Measurements from ENCODE around the gene HRH1.
"Not testable (repeated sequence)": the region's sequence is repeated elsewhere in the genome, so short reads cannot be mapped to it uniquely, and the experiment has no call there.

Gene HRH1

DNA sequence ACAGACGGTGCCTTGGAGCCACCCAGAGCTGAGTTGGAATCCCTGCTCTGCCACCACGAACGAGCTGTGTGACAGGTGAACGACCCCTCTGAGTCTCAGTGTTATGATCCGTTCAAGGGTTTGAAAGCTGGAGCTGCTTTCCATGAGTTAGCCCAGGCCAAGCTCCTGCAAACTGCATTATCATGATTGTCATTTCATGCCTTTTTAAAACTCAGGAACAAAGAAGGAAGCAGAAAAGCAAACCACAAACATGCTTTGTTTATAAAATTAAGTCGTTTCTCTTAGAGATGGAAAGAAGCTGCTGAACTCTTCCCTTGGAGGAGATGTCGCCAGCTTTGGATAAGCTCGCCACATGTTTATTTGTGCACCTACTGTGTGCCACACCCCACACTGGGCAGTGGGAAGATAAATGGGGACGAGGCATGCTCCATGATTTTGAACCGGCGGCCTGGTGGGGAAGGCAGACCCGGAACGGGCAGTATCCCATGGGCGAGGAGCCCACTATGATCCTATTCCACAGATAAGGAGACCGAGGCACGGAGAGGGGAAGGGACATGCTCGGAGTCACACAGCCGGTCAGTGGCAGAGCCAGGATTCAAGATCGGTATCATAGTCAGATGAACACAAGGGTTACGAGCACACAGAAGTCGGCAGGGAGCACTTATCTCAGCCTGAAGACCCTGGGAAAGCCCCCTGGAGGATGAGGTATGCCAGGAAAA, 15.9 kb downstream of the HRH1 start:
- no peak for DNase-seq (ENCODE audit: low spot score)

DNA sequence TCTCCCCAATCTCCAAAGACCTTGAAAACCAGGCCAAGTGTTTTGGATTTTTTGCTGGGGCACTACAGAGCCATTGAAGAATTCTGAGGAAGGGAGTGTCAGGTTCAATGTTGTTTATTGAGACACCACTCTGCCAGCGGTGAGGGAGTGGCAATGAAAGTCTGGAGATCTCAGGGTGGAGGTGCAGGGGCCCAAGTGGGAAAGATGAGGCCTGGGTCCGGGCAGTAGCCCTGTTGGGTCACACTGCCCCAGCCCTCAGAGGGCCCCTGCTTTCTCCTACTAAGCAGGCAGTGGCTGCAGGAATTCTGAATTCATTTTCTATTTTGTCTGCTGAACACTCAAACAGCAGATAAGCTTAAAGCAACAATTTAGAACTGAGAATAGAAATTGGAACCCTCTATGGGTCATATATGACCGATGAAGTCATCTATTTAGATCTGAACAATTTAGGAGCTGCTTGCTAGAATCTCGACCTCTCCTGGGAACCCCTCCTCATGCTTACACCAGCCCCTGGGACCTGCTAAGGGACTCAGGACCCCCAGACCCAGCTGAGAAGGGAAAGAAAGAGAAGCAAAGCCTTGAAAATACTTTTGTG, 17.9 kb downstream of the HRH1 start:
- DNase-seq (ENCODE audit: low spot score) = no peak

DNA sequence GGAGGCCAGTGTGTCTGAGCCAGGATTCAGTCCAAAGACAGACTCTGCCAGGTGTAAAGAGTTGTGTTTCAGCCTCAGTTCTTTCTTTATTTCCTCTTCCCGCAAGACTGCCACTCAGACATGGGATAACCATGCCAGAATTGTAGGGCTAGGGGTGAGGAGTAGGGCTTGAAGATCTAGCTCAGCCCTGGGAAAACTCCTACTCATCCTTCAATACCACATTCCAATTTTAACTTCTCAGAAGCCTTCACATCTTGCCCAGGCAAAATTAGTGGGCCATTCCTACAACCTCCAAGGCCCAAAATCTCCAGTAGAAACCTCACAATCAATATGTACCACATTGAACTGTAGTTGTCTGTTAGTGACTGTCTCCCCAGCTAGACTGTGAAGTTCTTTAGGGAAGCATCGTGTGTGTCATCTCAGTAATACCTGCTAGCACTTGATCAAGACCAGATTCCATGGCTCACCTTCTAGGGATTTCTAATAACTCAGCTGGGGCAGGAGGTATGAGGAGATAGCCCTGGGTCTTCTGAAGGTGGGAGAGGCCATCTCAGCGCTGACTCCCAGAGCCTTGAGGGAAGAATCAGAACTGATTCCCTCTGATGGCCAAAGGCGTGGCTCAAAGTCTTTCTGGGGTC, 19.7 kb downstream of the HRH1 start:
- no peak for DNase-seq (ENCODE audit: low spot score)

DNA sequence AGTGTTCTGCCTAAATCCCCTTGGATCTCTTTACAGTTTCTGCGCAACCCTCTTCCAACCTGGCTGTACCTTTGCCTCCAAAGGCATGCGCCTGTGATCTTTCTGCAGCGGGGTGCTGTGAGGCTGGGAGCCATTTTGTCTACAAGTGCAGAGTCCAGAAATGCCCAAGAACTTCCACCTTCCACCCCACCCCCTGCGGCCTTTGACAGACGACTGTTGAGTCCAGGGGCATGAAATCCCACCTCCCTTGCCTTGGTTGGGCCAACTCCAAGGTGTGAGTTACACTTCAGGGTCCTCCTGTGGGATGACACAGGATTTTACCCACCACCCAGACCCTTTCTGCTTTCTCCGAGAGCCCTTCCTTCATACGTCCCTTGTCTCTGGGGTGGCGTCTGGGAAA, 24.1 kb downstream of the HRH1 start:
- no peak for DNase-seq (ENCODE audit: low spot score)

DNA sequence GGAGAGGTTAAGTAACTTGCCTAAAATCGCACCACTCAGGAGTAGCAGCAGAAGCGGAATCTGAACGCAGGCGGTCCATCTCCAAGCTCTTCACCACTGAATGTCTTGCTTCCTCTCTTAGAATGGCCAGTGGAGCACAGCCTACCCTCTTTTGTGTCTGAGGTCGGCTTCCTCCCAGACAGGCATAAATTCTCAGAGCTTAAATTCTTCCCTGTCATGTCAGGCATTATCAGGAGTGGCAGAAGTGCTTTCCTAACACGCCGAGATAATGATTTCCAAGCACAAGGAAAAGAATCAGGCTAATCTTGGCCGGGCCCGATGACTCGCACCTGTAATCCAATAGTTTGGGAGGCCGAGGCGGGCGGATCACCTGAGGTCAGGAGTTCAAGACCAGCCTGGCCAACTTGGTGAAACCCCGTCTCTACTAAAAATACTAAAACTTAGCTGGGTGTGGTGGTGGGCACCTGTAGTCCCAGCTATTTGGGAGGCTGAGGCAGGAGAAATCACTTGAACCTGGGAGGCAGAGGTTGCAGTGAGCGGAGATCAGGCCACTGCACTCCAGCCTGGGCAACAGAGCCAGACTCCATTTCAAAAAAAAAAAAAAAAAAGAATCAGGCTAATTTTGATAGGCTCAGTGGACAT, 30.2 kb downstream of the HRH1 start:
- DNase-seq (ENCODE audit: low spot score) = not testable (repeated sequence)

DNA sequence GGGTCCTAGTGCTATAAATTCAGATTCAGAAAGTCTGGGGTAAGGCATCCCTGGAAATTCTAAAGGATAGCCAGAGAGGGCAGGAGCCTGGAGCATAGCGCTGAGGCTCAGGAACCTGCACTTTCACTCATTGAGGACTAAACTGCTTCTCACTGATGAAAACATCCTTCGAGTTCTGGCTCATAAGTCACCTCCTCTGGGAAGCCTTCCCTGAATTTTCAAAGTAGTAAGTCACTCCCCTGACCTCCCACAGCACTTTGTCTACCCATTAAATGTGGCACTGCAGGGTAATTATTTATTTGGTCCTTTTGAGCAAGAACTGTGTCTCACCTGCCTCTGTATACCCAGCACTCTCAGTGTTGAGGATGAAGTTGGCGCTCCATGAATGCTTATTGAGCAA, 30.9 kb downstream of the HRH1 start:
- DNase-seq (ENCODE audit: low spot score) = no peak

DNA sequence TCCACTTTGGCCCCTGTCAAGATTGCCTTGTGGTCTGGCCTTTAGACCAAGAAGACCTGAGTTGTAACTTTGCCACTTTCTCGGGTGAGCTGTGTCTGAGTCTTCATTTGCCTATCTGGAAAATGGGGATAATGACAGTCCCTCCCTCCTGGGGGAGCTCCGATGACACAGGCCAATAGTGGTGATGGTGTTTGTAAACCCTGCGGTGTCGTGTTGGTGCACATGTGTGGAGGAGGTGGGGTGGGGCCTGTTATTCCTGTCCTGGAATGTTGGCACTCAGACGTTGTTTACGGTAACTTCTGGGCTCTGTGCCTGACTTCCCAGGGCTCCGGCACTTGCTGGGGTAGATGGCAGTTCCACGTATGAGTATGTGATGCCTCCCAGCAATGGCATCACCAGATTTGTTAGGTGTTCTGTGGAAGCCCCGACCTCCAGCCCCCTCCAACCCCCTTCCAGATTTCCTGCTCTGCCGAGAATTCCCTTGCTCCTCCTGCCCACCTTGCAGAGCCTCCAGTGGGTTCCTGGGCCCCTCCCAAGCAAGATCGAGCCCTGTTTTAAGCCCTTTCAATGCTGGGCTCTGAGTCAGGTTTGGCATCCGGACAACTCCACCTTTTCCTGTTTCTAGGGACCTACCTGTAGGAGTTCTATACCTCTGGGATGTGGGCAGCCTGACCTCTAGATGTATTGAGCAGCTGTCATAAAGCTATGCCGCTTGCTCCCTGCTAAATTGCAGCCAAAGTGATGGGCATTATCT, 31.4 kb downstream of the HRH1 start:
- no peak for DNase-seq (ENCODE audit: low spot score)

DNA sequence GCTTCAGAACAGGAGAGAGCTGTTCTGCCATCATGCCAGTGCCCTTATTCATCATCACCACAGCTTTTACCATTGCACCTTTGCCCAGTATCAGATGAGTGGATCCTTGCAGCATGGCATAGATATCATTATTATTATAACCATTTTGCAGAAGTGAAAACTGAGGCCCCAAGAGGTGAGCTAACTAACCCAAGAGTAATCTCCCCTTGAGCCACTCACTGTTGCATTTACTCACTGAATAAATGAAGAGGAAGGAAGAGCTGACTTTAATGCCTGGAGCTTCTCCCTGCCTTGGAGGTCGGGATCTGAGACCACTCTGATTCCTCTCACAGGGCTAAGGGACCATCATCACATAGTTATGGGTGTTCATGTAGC, 32.0 kb downstream of the HRH1 start:
- DNase-seq (ENCODE audit: low spot score) = no peak

DNA sequence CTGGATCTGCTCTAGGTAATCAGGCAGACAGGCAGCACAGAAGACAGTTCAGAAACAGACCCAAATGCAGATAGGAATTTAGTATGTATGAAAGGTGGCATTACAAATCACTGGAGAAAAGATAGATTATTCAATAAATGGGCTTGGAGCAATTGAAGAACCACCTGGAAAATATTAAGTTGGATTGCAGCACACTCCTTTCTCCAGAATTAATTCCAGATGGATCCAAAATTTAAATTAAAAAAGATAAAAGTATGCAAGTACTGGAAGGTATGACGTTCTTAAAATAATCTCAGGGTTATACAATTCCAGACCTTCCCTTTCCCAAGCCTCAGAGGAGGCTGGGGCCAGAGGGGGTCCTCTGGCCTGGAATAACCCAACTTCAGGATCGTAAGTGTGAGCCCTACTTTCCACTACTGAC, 32.5 kb downstream of the HRH1 start:
- no peak for DNase-seq (ENCODE audit: low spot score)

DNA sequence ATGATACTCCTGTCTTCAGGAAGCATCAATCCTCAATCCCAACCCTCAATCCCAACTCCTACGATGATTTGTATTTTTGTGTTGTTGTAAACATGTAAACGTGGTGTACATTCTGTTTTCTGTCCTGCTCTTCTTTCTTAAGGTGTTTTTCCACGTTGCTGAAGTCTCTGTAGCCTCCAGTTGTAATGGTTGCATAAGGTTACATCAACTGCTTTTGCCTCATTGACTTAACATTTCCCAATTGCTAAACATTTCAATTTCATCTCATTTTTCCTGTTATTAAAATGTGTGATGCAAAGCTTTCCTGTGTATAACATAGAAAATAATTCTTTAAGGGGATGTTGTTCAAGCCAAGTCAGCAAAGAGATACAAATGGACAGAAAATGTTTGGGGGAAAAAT, 33.4 kb downstream of the HRH1 start:
- DNase-seq (ENCODE audit: low spot score) = no peak

DNA sequence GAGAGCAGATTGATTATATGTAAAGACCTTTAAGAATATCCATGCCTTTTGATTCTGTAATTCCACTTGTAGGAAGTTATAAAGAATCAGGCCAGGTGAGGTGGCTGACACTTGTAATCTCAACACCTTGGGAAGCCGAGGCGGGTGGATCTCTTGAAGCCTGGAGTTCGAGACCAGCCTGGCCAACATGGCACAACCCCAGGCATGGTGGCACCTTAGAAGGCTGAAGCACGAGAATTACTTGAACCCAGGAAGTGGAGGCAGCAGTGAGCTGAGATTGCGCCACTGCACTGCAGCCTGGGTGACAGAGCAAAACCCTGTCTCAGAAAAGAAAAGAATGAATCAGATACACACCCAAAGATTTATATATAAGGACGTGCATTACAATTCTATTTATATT, 33.9 kb downstream of the HRH1 start:
- DNase-seq (ENCODE audit: low spot score) = no peak

DNA sequence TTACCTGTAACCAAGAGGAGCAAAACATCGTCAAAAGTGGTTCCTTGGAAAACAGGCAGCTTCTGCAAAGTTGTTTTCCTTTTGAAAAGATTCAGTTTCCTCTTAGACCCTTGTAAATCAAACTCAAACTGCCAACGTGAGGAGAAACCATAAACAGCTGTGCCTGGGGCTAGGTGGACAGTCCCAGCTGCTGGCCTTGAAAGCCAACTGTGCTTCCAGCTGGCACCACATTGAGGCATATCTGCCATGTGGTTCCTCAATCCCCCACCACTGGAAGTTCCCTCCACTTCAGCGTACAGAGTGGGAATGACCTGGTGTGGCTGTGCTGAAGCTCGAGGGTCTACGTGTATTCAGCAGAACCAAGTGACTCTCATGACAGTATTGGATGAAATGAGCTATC, 40.9 kb downstream of the HRH1 start:
- no peak for DNase-seq (ENCODE audit: low spot score)

DNA sequence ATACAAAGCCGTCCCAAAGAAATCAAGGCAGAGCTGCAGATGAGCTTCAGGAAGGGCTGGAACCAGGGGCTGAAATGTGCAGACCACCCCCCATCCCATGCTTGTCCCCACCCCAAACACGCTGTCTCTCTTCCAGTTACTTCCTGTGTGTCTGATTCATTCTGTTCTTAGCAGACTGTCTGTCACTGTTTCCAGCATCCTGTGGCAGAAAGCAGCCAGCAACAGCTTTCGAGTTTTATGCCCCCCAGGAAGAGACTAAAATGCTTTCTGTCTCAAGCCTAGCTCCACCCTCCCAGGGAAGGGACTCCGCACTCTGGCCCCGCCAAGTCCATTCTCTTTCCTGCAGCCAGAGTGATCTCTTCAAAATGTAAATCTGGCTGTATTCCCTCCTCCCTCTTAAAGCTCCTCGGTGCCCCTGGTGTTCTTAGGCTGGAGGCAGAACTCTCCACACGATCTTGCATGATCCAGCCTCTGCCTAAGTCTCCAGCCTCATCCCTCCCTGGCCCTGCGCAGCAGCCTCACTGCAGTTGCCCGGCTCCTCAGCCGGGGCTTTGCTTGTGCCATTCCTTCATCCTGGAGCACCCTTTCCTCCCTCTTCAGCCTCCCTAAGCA, 41.5 kb downstream of the HRH1 start:
- DNase-seq (ENCODE audit: low spot score) = peak; percentile 53

DNA sequence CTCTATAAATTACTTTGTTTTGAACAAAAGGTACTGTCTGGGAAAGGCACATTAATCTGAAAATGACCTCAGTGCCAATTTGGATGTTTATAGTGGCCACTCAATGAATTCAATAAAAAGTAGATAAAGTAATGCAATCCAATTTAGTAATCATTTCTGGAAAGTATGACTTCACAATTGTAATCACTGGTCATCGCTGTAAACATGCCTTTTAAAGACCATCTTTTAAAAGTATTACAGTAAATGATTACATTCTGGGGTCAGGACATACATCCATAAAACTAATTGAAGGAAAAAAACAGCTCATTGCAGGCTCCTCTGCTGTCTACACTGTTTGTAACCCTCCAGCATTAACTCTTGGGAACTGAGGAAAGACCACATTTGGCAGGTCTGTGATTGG, 43.2 kb downstream of the HRH1 start:
- DNase-seq (ENCODE audit: low spot score) = no peak

DNA sequence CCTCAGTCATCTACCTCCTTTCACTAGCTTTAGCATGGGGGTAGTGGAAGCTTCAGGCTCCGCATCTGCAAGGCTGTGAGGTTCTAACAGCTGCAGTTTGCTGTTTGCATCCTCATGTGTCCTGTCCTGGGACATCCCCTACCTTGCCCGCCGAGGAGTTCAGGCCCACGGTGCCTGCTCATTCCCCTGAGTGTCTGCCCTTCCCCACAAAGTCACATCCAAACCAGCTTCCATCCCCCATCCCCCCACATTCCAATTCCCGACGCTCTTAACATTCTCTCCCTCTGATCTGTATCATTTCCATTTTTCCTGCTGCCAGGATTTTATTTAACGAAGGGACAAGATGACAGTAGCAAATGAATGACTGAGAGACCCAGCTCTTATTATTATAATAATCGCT, 43.8 kb downstream of the HRH1 start:
- no peak for DNase-seq (ENCODE audit: low spot score)

DNA sequence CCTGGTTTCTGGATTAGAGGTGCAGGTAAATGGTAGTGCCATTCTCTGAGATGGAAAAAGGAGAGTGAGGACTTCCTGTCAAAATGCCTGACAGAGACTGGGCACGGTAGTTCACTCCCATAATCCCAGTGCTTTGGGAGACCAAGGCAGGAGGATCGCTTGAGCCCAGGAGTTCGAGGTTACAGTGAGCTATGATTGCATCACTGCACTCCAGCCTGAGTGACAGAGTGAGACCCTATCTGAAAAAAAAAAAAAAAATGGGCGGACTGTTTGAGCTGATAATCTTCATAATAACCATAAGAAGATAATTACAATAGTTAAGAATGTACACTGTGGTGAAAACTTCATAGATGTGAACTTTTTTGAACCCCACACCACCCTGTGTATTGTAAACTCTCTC, 44.2 kb downstream of the HRH1 start:
- no peak for DNase-seq (ENCODE audit: low spot score)

DNA sequence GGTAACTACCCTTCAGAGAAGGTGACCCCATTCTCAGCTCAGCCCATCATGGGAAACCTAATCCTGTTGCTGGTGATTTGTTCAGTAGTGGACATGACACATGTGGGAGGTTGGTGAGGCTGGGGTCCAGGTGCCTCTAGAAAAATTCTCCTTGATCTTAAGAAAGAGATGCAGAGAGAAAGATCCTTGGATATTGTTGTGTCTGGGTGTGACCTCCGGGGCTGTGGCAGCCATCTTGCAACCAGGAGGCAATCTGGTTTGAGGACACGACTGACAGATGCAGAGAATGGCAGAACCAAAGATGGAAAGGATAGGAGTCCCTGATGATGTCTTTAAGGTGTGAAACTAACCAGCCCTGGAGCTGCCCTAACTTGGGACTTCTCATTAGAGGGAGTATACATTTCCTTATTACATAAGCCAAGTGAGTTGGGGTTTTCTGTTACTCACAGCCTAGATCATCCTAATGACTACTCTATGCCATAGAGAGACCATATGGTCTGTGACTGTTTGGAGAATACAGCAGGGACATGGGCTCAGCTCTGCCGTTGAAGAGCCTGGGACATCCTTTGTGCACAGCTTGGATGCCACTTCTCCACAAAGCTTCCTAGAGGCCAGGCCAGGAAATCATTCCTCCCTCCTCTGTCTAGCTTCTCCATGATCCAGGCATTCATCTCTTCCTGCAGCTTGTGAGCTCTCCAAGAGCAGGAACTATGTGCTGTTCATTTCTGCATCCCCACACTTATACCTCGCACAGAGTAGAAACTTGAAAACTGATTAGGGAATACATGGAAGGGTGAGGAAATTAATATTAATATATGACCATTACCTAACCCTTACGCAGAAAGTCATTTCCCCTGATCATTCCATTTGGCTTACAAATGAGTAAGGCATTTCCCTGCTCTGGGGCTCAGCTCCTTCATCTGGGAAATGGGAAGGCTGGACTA, 45.9 kb downstream of the HRH1 start:
- DNase-seq (ENCODE audit: low spot score) = peak; percentile 20

DNA sequence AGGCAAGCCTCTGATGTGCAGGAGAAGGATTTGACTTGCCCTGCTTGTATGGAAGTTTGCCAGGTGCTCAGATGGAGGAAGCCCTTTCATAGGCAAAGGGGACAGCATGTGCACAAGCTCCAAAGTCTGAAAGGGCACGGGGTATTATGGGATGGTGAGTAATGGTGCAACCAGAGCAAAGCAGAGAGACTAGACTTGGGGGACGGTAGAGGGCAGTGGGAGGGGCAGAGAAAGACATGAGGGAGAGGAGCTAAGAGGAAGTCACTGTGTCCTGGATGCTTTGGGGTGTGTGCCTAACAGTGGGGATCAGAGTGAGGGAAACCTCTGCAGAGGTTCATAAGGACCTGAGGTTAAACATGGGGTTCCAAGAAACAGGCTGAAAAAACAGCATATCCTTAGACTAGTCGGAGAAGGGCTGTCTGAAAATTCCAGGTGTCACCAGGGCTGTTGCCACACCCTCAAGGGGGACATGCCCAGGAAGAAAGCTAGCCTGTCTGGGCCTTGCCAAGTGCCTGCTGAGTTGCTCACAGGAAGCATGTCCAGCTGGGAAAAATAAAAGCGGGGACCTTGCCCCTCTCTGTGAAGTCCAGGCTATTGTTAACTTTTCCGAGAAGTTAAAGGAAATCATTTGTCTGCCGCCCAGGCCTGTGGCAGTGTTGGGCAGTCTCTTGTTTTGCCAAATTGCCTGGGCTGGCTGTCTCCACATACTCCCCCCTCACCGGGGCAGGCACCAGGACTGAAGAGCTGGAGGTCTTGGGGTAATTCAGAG, 47.1 kb downstream of the HRH1 start:
- peak; percentile 37 for DNase-seq (ENCODE audit: low spot score)

DNA sequence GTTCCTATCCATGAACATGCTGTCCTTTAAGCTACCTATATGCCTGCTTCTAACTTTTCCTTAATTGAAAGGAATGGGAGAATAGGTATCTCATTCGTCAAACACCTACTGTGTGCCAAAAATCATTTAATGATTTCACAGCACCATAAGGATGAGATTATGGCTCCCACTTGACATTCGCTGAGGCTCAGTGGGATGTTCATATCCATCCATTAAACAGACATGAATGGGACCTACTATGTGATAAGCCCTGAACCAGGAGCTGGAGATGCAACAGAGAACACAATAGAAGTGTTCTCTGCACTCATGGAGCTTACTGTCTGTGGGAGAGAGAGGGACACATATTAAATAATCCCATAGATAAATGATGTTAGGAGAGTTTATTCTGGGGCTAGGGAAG, 49.7 kb downstream of the HRH1 start:
- no peak for DNase-seq (ENCODE audit: low spot score)

DNA sequence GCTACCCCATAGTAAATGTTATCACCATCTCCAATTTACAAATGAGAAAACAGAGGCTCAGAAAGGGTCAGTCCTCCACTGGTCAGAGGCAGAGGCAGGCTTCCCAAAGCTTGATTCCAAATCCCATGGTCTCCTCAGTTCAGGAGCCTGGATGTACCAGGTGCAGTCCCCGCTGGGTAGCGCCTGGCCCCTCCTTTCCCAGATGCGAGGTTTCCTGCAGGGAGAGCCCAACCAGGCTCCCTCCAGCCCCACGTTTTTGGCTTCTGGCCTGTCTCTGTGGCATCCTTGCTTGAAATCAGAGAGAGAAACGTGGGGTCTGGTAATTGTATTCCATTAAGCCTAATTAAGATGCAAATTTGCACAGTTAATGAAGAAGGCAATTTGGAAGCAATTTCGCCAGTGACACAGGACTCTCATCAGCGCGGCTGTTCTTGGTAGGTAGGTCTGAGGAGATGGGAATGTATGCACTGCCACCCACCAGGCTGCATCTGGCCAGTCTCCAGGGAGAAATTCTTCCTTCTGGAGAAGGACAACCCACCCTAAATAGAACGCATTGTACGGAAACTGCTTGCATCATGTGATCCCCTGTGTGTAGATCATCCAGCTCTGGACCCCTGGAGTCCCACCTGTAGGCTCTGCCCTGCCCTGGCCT, 50.5 kb downstream of the HRH1 start:
- DNase-seq (ENCODE audit: low spot score) = peak; percentile 30

Data from ecto neural progenitor cell (in vitro differentiated cells).